GM18526 (cell line): ENCODE measurements around the gene SMIM20.

Experiments
- POLR2A ChIP-seq: IDR thresholded peaks from 3 replicates; pipeline ENCODE4 v1.6.1; 2011; ENCODE audit not compliant: insufficient read length; ENCODE audit errors: extremely low read depth

SMIM20 gene

DNA sequence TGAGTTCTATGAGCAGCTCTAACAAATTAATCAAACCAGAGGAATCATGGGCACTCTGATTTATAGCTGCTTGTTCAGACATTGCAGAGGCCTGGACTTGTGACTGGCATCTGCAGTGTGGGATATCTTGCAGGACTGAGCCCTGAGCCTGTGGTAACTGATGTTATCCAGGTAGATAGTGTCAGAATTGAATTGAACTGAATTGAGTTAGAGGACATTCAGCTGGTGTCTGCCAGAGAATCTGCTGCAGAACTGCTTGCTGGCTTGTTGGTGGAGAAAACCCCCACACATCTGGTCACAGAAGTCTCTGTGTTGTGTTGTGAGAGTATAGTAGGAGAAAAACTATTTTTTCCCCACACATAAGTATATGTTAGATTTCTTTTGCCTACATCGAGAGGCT is 42.2 kb downstream of the SMIM20 start:
- no peak for TF ChIP-seq POLR2A

DNA sequence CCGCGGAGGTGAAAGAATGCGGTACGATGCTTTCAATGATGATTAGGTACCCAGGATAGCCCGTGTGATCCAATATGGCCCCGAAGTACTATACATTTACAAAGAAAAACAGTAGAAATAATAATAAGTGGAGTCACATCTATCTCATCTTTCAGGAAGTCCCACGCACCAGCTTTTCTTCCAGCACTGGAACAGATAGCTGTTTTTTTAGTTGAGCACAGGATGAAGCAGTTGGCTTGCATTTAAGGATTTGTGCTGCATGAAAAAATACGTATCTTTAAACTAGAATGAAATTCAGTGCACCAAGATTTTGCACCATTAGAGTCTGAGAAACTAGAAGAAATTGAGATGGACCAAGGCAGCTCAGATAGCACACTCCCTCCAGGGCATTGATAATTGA is 44.1 kb downstream of the SMIM20 start:
- no peak for TF ChIP-seq POLR2A

DNA sequence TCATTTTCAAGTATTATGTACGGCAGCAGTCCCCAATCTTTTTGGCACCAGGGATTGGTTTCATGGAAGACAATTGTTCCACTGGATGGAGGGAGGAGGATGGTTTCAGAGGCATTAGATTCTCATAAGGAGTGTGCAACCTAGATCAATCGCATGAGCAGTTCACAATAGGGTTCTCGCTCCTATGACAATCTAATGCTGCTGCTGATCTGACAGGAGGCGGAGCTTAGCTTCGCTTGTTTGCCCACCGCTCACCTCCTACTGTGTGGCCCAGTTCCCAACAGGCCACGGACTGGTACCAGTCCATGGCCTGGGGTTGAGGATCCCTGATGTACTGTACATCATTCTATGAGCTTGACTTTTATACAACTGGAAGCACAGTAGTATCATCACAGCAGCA is 48.4 kb downstream of the SMIM20 start:
- no peak for TF ChIP-seq POLR2A

DNA sequence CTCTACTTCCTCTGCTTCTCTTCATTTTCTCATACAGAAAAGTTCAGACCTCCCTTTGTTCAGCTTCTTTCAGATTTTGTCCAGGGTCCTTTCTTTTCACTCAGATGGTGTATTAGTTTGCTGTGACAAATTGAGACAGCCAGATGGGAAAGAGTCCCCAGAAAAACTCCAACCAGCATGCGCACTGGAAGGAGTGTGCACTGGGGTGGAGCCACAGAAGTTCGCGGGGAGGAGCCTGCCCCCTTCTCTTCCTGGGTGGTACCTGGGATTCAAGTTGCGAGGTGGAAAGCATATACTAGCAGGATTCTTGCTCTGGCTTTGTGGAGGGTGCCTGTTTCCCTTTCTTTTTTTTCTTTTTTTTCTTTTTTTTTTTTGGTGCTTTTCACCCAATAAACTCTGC is 51.6 kb downstream of the SMIM20 start:
- no peak for TF ChIP-seq POLR2A

DNA sequence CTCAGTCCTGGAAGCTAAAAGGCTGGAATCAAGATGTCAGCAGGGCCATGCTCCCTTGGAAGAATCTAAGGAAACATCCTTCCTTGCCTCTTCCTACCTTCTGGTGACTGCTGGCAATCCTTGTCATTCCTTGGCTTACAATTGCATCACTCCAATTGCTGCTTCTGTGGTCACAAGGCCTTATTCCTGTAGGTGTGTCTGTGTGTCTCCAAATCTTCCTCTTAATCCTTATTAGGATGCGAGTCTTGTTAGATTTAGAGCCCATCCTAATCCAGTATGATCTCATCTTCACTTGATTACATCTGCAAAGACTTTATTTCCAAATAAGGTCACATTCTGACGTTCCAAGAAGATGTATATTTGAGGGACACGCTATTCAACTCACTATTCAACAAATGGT is 52.2 kb downstream of the SMIM20 start:
- TF ChIP-seq POLR2A, result no peak

DNA sequence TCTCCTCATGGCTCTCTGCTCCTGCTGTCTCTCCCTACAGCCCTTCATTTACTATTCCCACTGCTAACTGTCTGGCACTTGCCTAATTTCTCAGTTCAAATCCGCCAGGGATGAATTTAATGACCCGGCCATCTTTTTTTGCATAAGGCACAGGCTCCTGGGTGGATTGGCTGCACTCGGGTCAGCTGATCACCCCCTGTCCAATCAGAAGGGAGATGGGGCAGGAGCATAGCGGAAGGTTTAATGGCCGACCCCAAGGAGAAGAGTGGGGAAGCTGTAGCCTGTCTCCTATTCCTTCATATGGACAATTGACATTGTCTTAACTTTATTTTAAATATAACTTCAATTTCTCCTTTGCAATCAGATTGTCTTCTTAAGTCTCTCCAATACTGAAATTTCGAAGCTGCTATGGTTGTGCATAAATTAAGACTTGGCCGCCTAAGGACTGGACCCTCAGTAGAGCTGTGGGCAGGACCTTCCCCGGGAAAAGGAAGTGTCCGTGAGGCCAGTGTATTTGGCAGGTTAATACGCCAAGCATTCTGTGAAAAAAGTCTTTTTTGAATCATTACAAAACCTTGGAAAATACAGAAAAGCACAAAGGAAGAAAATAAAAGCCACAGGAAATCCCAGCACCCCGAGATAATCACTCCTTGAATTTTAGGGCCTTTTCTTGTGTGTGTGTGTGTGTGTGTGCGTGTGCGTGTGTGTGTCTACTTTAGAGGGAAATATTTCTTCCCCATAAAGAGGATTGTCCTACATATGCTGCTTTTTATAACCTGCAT is 55.5 kb downstream of the SMIM20 start:
- no peak for TF ChIP-seq POLR2A

DNA sequence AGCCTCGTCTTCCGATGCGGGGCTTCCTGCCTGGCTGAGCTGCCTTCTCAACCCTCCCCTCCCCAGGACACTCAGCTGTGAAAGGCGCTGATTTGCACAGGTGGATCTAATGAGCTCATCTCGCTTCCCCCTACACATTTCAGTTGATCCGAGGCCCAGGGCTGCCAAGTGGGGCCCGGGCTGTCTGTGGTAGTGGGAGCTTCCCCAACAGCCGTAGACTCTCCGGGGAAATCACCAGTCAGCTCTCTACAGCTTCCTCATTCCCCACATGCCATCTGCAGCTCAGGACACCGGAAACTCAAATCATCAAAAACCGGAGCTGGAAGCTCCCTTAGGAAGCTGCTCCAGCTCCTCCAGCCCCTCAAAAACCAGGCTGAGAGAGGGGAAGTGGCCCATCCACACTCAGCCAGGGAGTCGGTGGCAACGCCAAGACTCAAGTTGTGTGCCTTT is 56.2 kb downstream of the SMIM20 start:
- no peak for TF ChIP-seq POLR2A

DNA sequence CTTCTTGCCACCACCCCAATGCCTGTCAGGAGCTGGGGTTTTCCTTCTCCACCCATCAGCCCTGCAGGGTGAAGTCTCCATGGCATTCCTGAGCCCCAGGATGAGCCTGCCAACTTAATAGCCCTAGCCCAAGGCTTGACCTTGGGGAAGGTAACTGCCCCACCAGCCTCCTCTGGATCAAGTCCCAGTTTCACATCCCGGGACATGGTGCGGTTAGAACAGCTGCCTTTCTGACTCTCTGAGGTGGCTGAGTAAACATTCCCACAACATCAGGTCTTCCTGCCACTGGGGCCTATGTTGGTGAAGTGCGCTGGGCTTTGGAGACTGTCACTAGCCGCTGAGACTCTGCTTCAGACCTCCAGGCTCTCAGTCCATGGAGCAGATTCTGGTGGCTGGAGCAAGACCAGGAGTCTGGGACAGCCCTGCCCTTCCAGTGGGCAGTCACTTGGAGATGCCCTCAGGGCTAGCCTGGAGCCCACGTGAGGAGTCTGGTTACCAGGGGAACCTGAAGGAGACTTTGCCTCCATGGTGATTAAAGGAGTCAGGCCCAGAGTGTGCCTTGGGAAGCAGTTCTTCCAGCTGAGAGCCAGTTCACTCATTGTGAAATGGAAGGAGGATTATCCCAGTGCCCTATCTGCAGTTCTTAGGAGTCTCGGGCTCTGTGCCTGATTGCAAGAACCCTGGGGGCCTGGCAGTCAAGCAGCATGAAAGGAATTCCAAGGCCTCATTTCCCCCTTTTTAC is 56.8 kb downstream of the SMIM20 start:
- no peak for TF ChIP-seq POLR2A

DNA sequence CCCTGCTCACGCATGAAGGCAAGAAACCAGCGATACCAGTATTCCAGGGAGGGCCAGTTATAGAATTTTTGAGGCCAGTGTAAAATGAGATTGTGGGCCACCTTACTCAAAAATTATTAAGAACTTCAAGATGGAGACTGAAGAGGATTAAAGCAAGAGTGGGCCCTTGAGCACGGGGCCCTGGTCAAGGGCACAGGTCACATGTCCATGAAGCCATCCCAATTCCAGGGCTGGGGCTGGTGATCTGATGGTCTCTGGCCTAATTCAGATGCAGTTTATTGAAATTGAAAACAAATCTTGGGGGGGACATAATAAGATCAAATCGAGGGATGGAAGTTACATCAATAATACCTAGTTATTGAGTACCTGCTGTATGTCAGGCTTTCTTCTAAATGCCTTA is 58.3 kb downstream of the SMIM20 start:
- TF ChIP-seq POLR2A, result no peak

DNA sequence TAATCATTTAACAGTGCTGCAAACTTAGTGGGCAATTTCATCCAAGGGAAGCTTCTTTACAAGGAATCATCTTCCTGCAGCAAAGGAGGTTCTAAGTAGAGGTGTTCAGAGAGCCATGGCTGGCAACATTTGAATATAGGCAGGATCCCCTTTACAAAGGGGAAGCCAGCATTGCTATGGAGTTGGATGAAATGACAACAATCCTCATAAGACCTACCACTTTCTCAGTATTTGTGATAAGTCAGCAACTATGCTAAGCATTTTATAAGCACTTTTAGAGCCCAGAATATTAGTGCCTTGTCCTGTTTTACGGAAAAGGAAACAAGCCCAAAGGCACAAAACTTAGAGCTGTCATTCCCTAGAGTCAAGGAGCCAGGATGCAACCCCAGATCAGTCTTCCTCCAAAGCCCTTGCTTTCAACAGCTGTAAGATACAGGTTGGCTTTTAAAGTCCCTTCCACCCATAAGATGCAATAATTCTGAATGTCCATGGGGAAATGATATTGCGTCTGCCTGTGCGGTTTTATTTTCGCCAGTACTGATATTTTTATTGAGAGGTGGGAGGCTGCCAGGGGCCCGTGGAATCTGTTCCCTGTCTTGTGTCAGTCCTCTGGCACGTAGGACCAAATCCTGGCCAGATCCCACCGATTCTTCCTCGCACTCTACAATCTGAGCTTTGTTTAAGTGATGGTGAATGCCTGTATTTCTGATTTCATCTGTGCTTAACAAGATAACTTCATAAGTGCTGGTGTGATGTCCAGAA is 59.1 kb downstream of the SMIM20 start:
- no peak for TF ChIP-seq POLR2A

DNA sequence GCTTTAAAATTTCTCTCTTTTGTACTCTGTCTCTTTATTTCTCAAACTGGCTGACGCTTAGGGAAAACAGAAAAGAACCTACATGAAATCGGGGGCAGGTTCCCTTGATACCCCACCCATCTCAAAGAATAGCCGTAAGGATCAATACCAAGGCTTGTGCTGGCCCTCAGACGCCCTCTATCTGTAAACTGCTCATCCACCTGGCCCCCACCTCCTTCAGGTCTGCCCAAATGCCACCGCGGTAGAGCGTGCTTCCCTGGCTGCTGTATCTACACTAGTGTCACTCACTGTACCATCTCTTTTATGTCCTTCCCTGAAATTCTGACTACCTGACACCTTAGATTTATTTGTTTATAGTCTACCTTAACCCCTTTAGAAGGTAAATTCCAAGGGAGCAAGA is 62.8 kb downstream of the SMIM20 start:
- no peak for TF ChIP-seq POLR2A

DNA sequence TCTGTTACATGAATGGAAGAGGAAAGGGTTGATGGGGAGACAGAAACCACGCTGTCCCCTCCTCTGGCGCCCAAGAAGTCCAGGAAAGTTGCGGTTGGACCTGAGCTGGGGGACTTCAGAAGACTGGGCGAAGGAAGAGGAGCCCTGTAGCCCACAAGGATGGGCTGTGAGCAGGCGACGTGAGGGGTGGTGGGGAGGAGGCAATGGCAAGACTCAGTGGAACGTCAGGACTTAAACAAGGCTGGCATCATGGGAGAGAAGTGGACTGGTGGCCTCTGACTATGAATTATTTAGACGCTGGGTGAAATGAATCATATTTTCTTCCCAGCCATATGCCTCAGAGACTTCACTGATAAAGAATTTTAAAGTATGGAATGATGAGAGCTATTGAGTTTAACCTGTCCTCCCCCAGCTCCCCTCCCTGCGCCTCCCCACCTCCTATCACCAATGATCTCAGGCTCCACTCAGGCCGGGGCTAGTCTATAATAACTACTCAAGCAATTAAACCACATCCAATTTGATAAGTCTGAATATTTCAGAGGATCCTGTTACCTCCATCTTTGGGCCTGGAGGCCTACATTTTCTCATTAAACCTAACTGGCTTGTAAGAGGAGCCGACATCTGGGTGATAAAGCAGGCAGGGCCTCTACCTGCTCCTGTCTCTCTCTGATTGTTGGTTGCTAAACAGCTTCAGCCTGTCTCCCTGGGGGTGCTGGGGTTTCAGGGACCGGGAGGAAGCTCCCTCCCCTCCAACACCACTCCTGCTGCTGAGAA is 63.6 kb downstream of the SMIM20 start:
- TF ChIP-seq POLR2A, result no peak

DNA sequence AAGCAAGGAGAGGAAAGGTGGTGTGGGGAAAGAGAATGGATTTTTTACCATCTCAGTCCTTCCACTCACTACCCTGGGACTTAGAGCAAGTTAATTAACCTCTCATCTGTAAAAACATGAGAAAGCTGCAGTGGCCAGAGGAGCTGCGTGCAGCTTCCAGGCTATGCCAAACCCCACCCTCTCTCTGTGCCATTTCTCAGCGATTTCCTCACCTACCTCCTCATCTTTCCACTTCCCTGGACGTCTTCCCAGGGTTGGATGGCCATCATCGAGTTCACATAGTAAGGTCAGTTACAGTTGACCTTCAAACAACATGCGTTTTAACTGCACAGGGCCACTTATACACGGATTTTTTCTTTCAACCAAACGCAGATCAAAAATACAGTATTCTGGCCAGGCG is 64.3 kb downstream of the SMIM20 start:
- no peak for TF ChIP-seq POLR2A
